Measurements from ENCODE around the gene ZNF574.

The ZNF574 gene

DNA sequence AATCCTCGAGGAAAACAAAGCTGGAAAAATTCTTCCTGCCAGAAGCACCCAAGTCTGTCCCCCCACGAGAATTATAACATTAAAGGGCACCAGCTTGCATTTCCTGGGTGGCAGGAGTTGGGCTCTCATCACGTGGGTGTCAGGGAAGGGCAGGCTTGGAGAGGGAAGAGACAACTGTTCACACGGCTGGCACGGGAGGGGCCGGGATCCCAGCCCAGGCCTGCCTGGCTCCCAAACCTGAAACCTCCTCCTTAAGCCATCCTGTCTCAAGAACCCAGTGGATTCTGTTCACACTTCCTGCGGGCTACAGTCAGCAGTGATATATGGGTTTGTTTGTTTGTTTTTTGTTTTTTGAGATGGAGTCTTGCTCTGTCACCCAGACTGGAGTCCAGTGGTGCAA is 18.1 kb upstream of the ZNF574 start:
- no peak for DNase-seq

DNA sequence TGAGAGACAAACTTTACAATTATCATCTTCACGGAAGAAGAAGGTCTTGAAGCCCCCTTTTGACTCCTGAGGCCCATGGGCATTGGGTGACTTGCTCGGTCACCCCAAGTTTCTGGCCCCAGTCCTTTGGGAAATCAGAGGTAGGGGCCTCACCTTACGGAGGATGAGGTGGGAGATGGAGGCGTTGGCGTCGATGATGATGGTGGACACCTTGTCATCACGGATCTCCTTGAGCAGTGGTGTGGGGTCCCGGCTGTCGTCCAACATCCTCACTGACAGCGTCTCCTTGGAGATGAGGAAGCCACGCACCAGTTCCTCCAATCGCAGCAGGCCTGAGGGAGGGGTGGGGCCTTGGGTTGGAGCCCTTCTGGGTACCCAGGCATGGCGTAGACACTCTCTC is 16.8 kb upstream of the ZNF574 start:
- no peak for DNase-seq

DNA sequence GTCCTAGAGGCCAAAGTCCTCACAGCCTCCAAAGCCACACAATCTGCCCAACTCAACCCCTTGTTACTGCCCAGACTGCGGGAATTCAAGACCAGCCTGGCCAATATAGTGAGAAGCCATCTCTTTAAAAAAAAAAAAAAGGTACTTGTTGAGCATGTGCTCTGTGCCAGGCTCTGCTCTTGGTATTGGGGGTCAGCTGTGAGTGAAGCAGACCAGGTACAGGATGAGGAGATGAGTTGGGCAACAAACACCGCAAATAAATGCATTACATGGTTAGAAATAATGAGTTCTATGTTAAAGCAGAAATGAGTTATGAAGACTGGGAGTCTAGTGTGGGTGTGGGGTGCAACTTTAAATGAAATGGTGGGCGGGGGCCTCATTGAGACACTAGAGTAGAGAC is 15.8 kb upstream of the ZNF574 start:
- DNase-seq = no peak

DNA sequence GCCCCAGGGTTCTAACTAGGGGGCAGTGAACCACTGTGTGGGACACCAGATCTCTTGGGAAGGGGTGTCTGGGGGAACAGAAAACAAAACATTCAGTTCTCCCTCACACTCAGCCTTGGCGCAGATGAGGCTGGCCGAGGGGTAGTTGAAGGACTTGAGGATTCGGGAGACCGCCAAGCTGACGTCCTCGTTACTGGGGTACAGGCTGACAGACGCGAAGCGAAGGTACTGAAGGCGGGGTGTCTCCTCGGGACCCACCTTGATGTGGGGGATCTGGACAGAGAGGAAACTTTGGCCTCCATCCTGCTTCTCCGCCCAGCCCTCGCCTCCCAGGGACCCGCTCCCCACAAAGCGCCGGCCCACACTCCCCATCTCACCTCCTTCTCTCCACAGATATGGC is 13.6 kb upstream of the ZNF574 start:
- DNase-seq = no peak

DNA sequence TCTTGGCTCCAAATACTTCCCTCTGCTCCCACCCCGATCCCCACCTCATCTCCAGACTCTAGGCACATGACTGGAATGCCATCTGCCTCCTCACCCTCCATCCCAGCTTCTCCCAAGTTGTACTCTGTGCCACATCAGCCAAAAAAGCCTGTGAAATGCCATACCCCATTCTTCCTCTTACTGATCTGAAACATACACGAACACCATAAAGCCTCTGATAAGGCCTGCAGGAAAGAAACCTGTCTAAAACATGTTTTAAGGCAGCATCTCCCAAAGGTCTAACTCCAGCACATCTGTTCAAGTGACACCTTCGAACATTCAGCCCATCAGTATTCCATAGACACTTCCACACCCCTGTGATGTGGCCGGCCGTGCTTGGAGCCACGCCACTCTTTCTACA is 11.5 kb upstream of the ZNF574 start:
- no peak for DNase-seq

DNA sequence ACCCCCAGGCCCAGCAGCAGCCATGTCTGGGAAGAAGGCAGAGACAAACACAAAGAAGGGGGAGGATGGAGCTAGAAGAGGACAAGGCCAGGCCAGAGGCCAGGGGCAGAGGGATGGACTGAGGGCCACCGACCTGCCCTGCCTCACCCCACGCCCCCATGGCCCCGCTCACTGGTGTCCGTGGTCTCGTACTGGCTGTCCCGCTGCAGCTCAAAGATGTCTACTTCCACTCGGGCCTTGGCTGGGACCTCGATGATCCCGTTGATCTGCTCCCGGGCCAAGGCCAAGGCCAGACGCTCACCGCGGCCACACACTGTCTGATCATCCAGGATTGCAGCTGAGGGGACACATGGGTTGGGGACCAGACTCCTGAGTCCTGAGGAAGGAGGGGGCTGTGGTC is 10.9 kb upstream of the ZNF574 start:
- DNase-seq = no peak

DNA sequence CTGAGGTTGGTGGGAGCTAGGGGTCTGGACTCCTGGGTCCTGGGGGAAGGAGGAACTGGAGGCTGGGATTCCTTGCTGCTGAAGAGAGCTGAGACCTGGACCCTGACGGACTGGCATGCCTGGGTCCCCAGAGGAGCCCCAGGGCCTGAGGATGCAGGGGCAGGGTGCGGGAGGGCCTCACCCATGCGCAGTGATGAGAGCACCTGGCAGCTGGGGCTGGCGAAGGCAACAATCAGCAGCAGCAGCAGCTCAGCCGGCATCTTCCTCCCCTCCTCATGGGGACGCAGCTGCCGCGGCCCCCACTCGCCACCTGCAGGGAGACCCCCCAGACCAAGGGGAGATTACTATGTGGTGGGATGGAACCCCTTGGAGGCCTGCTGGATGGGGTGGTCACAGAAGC is 10.5 kb upstream of the ZNF574 start:
- no peak for DNase-seq

DNA sequence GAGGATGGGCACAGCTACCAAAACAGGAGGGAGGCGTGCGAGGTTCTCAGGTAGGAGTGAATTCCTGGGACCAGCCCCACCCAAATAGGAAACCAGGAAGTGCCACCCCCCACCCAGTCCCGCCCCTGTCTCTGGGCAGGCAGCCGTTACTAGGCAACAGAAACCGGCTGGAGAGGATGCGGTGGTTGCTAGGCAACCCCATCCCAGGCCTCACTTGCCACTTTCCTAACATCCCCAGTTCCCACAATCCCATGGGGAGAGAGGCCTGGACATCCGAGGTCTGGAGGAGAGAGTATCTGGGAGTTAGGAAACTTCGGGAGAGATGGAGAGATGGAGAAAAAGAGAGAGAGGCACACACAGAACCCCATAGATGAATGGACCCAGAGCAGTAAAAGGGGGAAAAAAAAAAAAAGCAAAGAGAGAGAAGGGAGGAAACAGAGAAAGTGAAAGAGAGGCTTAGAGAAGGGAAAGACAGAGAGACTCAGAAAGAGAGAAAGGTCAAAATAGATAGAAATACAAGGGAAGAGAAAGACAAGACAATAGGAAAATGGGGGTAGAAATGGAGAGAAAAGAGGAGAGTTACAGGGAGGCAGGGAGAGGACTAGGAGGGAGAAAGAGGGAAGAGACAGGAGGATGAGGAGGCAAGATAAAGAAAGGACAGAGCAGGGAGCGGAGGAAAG is 9.8 kb upstream of the ZNF574 start:
- no peak for DNase-seq

DNA sequence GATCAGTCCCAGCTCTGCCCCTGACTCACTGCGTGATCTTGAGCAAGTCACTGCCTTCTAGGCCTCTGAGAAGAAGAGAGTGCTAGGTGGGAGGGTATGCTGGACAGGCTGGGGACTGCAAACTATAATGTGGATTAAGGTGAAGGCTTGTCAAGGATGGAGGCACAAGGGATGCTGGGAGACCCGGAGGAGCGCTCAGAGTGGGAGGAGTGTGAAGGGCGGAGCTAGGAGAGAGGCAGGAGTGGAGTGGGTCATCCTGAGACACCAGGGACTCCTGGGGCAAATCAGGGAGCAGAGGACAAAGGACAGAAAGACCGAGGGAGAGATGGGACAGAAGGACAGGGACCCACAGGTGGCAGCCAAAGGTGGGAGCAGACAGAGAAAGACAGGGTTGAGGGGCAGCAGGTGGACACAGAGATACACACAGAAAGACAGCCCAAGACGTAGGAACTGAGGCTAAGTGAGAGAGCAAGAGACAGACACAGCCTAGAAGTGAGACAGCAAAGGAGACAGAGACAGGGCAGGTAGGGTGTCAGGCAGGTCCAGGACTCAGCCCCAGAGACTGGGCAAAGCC is 8.6 kb upstream of the ZNF574 start:
- no peak for DNase-seq

DNA sequence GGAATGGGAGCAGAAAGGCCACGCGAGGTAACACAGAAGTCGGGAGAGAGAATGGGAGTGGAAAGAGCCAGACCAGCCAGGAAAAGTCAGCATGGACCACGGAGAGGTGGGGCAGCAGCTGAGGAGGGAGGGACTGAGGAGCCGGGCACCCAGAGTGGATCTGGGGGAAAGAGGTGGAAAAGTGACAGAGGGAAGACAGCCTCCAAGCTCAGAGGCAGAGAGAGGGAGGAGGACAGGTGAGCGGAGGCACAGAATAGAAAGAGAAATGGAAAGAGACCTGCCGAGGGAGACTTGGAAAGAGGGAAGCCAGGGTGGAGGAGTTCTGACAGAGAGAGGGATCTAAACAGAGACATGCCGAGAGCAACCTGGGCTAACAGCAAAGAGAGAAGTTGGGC is 7.6 kb upstream of the ZNF574 start:
- no peak for DNase-seq

DNA sequence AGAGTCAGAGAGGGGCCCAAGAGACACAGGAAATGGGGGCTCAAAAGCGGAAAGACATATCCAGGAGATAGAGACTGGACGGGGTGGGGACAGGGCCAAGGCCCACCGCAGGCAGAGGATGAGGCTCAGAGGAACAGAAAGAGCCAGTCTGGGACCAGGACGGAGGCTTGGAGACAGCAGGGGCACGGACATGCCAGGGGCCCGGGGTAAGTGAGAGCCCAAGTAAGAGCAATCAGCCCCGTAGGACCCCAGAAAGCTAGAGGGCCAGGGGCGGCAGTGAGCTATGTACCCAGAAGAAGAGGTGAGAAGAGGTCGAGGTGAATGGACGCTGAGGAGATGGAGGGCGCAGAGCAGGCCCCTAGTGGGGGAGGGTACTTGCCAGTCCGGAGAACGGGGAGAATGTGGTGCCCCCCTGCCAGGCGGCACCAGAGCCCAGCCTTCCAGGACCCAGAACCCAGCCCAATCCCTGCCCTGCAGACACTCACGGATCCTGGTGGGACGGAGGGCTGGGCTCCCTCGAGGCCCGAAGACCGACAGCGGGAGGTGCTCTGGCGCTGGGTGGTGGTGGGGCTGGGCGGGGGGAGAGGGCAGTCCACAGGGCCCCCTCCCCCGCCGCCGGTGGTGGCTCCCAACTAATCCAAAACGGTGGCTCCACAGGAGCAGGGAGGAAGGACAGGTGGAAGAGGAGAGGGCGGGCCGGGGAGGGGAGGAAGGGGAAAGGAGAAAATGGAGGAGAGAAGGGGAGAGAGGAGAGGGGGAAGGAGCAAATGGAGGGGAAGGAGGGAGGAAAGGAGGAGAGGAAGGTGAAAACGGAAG is 7.0 kb upstream of the ZNF574 start:
- DNase-seq = no peak

DNA sequence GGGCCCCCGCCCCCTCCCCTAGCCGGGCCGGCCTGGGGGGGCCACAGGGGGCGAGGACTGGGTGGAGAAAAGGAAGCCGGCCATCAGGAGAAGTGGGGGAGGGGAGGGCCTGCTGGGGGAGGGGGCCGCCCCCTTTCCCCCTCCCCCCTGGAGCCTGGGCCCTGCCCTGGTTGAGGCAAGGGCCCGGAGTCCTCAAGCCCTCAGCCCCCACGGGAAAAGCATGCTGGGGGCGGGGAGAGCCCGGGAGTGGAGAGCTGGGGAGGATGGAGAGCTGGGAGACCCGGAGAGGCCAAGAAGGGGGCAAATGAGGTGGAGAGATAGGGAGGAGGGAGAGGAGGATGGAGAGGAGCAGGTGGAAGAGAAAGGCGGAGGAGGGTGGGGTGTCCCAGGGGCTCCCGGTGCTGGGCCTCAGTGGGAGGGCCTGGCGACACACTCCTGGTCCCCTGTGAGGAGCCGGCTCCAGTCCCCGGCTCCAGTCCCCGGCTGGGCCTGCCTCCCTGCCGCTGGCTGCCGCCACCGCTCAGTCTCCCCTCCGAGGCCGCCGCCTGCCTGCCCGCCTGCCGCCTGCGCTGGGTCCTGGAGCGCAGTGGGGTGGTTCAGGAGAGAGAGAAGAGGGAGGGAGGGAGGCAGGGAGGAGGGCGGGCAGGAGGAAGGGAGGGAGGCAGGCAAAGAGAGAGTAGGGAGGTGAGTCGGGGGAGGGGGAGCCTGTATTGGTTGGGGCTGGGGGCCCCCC is 6.2 kb upstream of the ZNF574 start, which contains the start of gene GRIK5:
Gene GRIK5 (minus strand): TSS at position 588 of the 733 bp plus-strand sequence. CDS start 4,436 bp downstream, outside the sequence.
- no peak for DNase-seq

DNA sequence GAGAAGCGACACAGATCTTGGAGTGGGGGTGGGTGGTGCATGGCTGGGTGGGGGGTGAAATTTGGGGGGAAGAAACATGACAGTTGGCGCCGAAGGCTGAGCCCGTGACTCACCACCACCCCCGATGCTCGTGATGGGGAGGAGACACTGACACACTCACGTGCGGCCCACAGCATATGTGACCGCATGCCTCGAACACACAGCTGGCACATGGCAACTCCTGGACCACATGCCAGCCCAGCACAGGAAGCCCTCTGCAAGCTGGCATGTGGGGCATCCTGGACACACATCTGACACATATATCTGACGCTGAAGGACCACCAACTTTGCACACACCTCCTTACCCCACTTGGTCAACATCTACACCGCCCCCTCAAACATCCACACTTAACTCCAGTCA is 4.7 kb upstream of the ZNF574 start:
- no peak for DNase-seq

DNA sequence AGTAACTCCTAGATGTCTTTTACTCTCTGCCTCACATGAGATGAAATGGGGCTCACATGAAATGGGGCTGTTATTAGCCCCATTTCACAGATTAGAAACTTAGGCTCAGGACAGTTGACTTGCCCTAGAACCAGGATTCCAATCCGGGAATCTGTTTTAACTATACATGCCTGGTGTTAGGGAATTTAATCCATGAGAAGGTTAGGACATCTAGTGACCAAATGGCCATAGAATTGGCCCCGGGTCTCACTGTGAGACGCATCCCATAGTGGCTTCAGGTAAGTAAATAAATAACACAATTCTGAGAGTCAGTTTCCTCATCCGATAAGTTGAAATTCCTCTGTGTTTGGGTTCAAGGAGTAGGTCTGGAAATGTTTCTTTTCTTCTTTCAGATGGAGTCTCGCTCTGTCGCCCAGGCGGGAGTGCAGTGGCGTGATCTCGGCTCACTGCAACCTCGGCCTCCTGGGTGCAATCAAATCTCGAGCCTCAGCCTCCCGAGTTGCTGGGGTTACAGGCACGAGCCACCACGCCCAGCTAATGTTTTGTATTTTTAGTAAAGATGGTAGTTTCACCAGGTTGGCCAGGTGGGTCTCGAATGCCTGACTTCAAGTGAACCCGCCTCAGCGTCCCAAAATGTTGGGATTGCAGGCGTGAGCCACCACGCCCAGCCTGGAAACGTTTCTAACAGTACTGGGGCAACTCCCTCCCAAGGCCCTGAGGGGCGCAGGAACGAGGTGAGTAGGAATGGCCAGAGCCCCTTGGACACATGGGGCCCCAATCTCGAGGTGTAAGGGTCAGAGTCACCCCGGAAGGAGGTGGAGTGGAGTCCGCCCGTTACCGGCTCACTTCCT is 1.2 kb upstream of the ZNF574 start:
- peak; percentile 20 for DNase-seq

DNA sequence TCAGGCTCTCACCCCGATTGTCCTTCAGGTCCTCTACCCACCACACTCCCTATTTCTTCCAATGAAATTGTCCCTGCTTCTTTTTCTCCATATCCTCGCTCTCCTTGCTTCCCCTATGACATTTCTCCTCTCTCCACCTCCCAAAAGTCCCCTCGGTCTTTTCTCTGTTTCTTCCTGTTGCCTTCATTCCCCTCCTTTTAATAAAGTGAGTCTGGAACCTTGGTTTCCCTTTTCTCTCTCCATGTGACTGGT is 676 bp upstream of the ZNF574 start:
- no peak for DNase-seq

DNA sequence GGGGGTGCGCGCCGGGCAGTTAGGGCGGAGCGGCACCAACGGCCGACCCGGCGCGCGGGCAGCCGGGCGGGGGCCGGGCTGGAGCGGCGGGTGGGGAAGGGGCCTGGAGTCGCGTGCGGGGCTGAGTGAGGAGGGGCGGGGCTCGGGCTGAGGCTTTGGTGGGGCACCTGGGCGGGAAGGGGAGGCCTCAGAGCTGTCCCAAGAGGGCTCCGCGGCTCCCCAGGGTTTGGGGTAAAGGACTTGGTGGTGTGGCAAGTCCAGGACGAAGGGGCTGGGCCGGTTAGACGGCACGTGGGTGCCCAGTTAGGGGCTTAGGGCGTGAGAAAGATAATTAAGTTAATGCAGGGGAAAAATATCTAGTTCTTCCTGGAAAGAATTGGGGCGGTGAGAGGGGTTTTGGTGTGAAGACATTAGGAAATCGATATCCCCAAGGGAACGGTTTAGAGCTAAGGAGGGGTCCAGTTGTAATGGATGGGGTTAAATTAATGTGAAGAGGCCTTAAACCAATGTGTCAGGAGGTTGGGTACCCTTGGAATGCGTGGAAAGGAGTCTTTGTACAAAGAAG is 496 bp downstream of the ZNF574 start:
- DNase-seq = peak; percentile 65

DNA sequence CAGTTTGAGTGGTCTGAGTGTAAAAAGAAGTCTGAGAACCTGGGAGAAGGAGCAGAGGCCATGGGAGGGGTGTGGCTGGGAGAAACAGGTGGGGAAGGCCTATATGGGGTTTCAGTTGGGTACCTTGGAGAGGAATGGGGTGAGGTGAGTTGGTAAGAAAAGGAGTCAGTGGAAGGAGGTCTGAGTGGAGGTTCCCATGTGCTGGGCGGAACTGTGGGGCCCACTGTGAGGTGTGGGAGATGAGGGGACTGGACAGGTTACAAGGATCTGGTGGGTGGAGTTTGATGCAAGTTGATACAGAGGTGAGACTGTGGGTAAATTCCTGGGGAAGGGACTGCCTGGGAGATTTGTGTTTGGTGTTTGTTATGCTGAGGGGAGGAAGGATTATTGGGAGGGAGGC is 2.1 kb downstream of the ZNF574 start:
- no peak for DNase-seq

DNA sequence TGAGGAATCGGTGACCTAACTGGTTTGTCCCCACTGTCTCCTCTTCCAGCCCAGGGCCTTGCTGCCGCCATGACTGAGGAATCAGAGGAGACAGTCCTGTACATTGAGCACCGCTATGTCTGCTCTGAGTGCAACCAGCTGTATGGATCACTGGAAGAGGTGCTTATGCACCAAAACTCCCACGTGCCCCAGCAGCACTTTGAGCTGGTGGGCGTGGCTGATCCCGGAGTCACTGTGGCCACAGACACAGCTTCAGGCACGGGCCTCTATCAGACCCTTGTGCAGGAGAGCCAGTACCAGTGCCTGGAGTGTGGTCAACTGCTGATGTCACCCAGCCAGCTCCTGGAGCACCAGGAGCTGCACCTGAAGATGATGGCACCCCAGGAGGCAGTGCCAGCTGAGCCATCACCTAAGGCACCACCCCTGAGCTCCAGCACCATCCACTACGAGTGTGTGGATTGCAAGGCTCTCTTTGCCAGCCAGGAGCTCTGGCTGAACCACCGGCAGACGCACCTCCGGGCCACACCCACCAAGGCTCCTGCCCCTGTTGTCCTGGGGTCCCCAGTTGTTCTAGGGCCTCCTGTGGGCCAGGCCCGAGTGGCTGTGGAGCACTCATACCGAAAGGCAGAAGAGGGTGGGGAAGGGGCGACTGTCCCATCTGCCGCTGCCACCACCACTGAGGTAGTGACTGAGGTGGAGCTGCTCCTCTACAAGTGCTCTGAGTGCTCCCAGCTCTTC is 2.7 kb downstream of the ZNF574 start:
- DNase-seq = no peak

DNA sequence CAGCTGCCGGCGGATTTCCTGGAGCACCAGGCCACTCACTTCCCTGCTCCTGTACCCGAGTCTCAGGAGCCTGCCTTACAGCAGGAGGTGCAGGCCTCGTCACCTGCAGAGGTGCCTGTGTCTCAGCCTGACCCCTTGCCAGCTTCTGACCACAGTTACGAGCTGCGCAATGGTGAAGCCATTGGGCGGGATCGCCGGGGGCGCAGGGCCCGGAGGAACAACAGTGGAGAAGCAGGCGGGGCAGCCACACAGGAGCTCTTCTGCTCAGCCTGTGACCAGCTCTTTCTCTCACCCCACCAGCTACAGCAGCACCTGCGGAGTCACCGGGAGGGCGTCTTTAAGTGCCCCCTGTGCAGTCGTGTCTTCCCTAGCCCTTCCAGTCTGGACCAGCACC is 3.3 kb downstream of the ZNF574 start:
- no peak for DNase-seq

DNA sequence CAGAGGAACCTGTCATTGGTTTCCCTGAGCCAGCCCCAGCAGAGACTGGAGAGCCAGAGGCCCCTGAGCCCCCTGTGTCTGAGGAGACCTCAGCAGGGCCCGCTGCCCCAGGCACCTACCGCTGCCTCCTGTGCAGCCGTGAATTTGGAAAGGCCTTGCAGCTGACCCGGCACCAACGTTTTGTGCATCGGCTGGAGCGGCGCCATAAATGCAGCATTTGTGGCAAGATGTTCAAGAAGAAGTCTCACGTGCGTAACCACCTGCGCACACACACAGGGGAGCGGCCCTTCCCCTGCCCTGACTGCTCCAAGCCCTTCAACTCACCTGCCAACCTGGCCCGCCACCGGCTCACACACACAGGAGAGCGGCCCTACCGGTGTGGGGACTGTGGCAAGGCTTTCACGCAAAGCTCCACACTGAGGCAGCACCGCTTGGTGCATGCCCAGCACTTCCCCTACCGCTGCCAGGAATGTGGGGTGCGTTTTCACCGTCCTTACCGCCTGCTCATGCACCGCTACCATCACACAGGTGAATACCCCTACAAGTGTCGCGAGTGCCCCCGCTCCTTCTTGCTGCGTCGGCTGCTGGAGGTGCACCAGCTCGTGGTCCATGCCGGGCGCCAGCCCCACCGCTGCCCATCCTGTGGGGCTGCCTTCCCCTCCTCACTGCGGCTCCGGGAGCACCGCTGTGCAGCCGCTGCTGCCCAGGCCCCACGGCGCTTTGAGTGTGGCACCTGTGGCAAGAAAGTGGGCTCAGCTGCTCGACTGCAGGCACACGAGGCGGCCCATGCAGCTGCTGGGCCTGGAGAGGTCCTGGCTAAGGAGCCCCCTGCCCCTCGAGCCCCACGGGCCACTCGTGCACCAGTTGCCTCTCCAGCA is 4.2 kb downstream of the ZNF574 start:
- no peak for DNase-seq

Data from stimulated activated CD4-positive, alpha-beta T cell treated with anti-CD3 and anti-CD28 coated beads, Interleukin-15, amount 100 ng/mL, for 24 hours (primary cell).